Left lobe of liver (tissue), 2 donors: ENCODE measurements around the gene ZMIZ1. TPM values are rescaled to one million over a fixed set of nuclear protein-coding genes. Genes with fewer than 3 reads are reported as not detected.

Experiments used
- ATAC-seq: fragments of 200-7000 bp; cut with Tn5 transposase; one replicate; pipeline ENCODE4 v1.9.1; 2020; ENCODE audit warnings: mild to moderate bottlenecking, moderate library complexity
- DNase-seq: peaks from one replicate; pipeline ENCODE4 v3.0.0-alpha.2; 2020; ENCODE audit warnings: low spot score
- total RNA-seq: library from RNA; stranded (reverse); gene quantifications from one replicate; pipeline ENCODE4 v1.2.1, GENCODE V29; 2021
- donor health status: DM: no; HTN: no; CAD: no; lungs with moderate emphysema.
- donor health status: DM: no; HTN: yes; CAD: no.

Gene ZMIZ1
- total RNA-seq, 1 donor from 2014 or later, result 15.0 TPM

GRCh38 chr10:79063661-79064492 lies 4.9 kb upstream of the ZMIZ1 start:
- DNase-seq (no peak), ATAC-seq (no peak)

- ATAC-seq, result no peak
- no peak for DNase-seq
Observed at GRCh38 chr10:79065091-79065551, 3.6 kb upstream of the ZMIZ1 start.

GRCh38 chr10:79065853-79066252 lies 2.9 kb upstream of the ZMIZ1 start:
- no peak for DNase-seq
- no peak for ATAC-seq

- ATAC-seq, result no peak
Observed at GRCh38 chr10:79066411-79067240, 2.1 kb upstream of the ZMIZ1 start.

GRCh38 chr10:79067241-79068202 lies 1.2 kb upstream of the ZMIZ1 start:
- peak; percentile 90 for DNase-seq
- peak; percentile 46 for ATAC-seq

More at GRCh38 chr10:79066411-79067240, 2.1 kb upstream of the ZMIZ1 start:
- DNase-seq, result no peak

- DNase-seq (no peak), ATAC-seq (no peak)
Observed at GRCh38 chr10:79068203-79068561, 584 bp upstream of the ZMIZ1 start.

- ATAC-seq, result no peak
- DNase-seq, result peak; percentile 60
Observed at GRCh38 chr10:79069325-79070080, 737 bp downstream of the ZMIZ1 start.

- peak; percentile 37 for ATAC-seq
- DNase-seq, result peak; percentile 74
Observed at GRCh38 chr10:79070081-79070605, 1.4 kb downstream of the ZMIZ1 start.

- peak; percentile 97 for DNase-seq
- ATAC-seq, result peak; percentile 62
Observed at GRCh38 chr10:79070606-79071395, 2.0 kb downstream of the ZMIZ1 start.

GRCh38 chr10:79071396-79071923 lies 2.7 kb downstream of the ZMIZ1 start:
- DNase-seq (no peak), ATAC-seq (no peak)

GRCh38 chr10:79072041-79072441 lies 3.3 kb downstream of the ZMIZ1 start:
- ATAC-seq (no peak), DNase-seq (no peak)

GRCh38 chr10:79072994-79073645 lies 4.4 kb downstream of the ZMIZ1 start:
- DNase-seq (no peak), ATAC-seq (no peak)

- peak; percentile 86 for DNase-seq
- ATAC-seq, result peak; percentile 7
Observed at GRCh38 chr10:79073784-79074432, 5.1 kb downstream of the ZMIZ1 start.

- no peak for DNase-seq
Observed at GRCh38 chr10:79074732-79075131, 6.0 kb downstream of the ZMIZ1 start.

GRCh38 chr10:79075418-79075817 lies 6.7 kb downstream of the ZMIZ1 start:
- DNase-seq, result no peak

More at GRCh38 chr10:79074732-79075131, 6.0 kb downstream of the ZMIZ1 start:
- no peak for ATAC-seq

GRCh38 chr10:79077488-79078173 lies 8.9 kb downstream of the ZMIZ1 start:
- ATAC-seq, result peak; percentile 41
- DNase-seq, result peak; percentile 61

More at GRCh38 chr10:79075418-79075817, 6.7 kb downstream of the ZMIZ1 start:
- ATAC-seq, result no peak
